ENCODE results near the gene BEST1.

DNA sequence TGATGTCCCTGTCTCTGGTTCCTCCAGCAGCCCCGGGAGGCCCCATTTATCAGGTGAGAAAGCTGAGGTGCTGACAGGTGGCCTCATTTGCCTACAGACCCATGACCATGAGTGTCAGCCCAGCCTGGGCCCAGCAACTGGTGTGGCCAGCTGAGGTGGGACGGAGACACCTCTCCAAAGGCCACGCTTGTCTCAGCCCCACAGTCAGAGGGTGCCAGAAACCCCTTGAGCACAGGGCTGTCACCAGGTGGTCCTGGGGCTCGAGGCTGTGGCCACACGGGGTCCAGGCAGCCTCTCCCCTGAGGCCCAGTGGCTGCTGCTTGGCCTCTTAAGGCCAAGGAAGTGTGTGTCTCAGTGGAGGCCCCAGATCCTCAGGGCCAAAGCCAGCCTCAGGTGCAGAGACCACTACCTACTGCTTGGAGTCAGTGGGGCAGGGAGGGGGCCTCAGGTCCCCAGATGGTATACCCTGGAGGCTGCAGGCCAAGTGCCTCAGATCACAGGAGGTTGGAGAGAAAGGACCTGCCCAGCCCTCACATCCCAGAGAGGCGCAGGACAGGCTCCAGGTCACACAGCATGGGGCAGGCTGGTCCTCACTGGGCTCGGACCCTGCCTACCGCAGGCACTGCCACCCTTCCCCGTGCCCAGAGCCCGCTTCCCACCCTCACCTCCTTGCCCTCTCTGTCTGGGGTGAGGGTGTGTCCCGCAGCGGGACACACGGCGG is 44.2 kb upstream of the BEST1 start:
- TF ChIP-seq, protein P1, sequence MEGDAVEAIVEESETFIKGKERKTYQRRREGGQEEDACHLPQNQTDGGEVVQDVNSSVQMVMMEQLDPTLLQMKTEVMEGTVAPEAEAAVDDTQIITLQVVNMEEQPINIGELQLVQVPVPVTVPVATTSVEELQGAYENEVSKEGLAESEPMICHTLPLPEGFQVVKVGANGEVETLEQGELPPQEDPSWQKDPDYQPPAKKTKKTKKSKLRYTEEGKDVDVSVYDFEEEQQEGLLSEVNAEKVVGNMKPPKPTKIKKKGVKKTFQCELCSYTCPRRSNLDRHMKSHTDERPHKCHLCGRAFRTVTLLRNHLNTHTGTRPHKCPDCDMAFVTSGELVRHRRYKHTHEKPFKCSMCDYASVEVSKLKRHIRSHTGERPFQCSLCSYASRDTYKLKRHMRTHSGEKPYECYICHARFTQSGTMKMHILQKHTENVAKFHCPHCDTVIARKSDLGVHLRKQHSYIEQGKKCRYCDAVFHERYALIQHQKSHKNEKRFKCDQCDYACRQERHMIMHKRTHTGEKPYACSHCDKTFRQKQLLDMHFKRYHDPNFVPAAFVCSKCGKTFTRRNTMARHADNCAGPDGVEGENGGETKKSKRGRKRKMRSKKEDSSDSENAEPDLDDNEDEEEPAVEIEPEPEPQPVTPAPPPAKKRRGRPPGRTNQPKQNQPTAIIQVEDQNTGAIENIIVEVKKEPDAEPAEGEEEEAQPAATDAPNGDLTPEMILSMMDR (conservative IDR thresholded peaks at IDR 0.05 in 1 of 2, IDR thresholded peaks at IDR 0.05 in 1 of 2; ENCODE audit: extremely low read depth in 1 of 2, insufficient read depth in 1 of 2, low read depth in 1 of 2, low read length in 2 of 2): no peak
- no peak for TF ChIP-seq EZH2 (IDR thresholded peaks at IDR 0.05; ENCODE audit: borderline replicate concordance, low read length)
